Mononuclear cell (primary cell): Measurements from ENCODE around the gene VEPH1. TPM values are rescaled to one million over a fixed set of nuclear protein-coding genes. Genes with fewer than 3 reads are reported as not detected.

ENCODE experiments used
- H3K27me3 ChIP-seq: 2 replicates; pipeline ENCODE4 v1.6.0; 2011; ENCODE audit warnings: low read length, control low read depth; ENCODE audit not compliant: insufficient read depth
- H3K4me1 ChIP-seq: 2 replicates; pipeline ENCODE4 v1.5.1; 2011; ENCODE audit warnings: mild to moderate bottlenecking, low read length, control low read depth; ENCODE audit not compliant: insufficient read depth
- H3K4me3 ChIP-seq: 2 replicates; pipeline ENCODE4 v1.5.1; 2011; ENCODE audit warnings: mild to moderate bottlenecking, low read length, moderate library complexity
- H3K9me3 ChIP-seq: 2 replicates; pipeline ENCODE4 v1.5.1; 2011; ENCODE audit warnings: low read depth, mild to moderate bottlenecking, control low read depth, low read length
- total RNA-seq: library from RNA; depleted of rRNA; stranded (reverse); fragments of >200 nt; gene quantifications from one replicate; pipeline ENCODE4 v1.2.3, GENCODE V29; 2012

The VEPH1 gene
- total RNA-seq, 1 donor, result 8.8 TPM

DNA sequence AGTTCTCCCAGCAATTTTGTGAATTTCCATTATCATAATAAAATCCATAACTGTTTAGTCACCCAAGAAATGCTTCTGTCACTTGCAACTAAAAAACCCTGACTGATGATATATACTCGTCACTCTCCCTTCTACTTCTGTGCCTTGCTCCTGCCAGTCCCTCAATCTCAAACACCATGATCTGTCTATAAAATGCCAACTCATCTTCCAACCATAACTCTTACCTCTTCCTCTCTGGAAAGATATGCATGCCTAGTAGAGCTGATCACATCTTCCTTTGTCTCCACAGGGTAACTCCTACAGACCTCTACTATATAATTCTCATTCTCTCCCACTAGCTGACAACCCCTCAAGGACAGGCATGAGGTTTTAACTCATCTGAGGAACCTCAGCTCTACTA, 5.2 kb upstream of the VEPH1 start:
- H3K27me3 ChIP-seq, result no peaks in the 10 kb centered on the region
- no peaks in the 10 kb centered on the region for H3K9me3 ChIP-seq
- H3K4me3 ChIP-seq, result no peak overlapping the region
- H3K4me1 ChIP-seq, result no peaks in the 10 kb centered on the region

DNA sequence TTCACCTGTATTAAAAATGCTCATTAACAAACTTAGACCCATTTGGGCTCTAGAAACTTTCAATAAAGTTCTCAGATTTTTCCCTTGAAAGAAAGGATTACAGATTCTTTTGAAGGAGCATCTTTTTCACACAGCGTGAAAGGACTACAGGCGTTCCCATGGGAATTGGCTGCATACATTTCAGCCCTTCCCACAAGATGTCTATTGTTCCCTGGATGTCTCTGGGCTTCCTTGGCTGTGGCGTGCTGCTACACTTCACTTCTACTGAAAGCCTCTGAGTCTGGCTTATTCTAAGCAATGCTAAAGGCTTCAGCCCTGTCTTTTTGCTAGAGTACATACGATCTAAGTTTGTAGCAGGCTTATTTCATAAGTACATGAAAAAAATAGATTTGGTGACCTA, 1.4 kb downstream of the VEPH1 start:
- Histone ChIP-seq H3K4me3 (no peak overlapping the region), H3K9me3 (no peaks in the 10 kb centered on the region), H3K4me1 (peaks cover 11% of the 10 kb centered on the region), H3K27me3 (peaks cover 18% of the 10 kb centered on the region)

DNA sequence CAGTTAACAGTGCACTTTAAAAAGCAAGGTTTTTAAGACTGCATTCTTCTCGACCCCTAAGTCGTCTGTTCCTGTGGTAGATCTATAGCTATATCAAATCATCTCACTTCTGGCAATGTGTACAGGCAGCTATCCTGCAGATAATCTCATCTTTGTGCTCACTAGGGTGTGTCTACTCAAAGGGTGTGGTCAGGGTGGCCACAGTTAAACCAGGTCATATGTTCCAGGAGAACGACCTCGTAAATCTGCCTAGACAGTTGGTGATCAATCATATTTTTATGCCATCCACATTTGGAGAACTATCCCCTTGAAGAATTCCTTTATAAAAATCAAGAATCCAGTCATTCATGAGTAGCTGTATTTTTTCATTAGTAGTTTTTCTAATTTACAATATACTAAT, 3.0 kb downstream of the VEPH1 start:
- Histone ChIP-seq H3K27me3 (peaks cover 18% of the 10 kb centered on the region), H3K4me1 (peaks cover 11% of the 10 kb centered on the region)

GRCh38 chr3:157499342-157499963, 3.8 kb downstream of the VEPH1 start:
- Histone ChIP-seq H3K4me3 (no peak overlapping the region), H3K4me1 (peaks cover 11% of the 10 kb centered on the region), H3K9me3 (no peaks in the 10 kb centered on the region), H3K27me3 (peaks cover 18% of the 10 kb centered on the region)

More for the DNA sequence above, 3.0 kb downstream of the VEPH1 start:
- H3K9me3 ChIP-seq, result no peaks in the 10 kb centered on the region
- H3K4me3 ChIP-seq, result no peak overlapping the region

DNA sequence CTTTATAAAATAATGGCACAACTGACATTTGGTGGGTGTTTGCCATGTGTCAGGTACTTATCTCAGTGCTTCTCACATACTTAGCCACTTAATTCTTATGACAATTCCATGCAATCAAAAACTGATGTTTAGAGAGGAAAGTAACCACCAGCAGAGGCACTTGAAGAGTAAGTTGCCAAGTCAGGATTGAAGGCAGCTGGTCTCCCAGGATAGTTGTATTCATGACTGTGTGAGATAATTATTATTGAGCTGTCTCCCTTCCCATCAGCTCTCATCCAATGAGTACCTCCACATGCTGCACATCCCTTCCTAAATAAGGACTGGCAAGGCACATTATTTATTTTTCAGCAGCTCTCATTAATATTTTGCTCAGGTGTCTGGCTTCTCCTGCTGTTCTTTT, 4.8 kb downstream of the VEPH1 start:
- Histone ChIP-seq H3K4me3 (no peak overlapping the region), H3K9me3 (no peaks in the 10 kb centered on the region), H3K4me1 (peaks cover 11% of the 10 kb centered on the region), H3K27me3 (peaks cover 18% of the 10 kb centered on the region)

- H3K27me3 ChIP-seq, result peaks cover 16% of the 10 kb centered on the region
- no peak overlapping the region for H3K4me3 ChIP-seq
- H3K9me3 ChIP-seq, result no peaks in the 10 kb centered on the region
- peaks cover 11% of the 10 kb centered on the region for H3K4me1 ChIP-seq
These were observed 7.4 kb downstream of the VEPH1 start for GRCh38 chr3:157495846-157496245.

GRCh38 chr3:157494581-157495281, 8.5 kb downstream of the VEPH1 start:
- H3K9me3 ChIP-seq, result no peaks in the 10 kb centered on the region
- H3K4me3 ChIP-seq, result no peak overlapping the region
- H3K4me1 ChIP-seq, result peaks cover 8% of the 10 kb centered on the region
- H3K27me3 ChIP-seq, result peaks cover 9% of the 10 kb centered on the region

DNA sequence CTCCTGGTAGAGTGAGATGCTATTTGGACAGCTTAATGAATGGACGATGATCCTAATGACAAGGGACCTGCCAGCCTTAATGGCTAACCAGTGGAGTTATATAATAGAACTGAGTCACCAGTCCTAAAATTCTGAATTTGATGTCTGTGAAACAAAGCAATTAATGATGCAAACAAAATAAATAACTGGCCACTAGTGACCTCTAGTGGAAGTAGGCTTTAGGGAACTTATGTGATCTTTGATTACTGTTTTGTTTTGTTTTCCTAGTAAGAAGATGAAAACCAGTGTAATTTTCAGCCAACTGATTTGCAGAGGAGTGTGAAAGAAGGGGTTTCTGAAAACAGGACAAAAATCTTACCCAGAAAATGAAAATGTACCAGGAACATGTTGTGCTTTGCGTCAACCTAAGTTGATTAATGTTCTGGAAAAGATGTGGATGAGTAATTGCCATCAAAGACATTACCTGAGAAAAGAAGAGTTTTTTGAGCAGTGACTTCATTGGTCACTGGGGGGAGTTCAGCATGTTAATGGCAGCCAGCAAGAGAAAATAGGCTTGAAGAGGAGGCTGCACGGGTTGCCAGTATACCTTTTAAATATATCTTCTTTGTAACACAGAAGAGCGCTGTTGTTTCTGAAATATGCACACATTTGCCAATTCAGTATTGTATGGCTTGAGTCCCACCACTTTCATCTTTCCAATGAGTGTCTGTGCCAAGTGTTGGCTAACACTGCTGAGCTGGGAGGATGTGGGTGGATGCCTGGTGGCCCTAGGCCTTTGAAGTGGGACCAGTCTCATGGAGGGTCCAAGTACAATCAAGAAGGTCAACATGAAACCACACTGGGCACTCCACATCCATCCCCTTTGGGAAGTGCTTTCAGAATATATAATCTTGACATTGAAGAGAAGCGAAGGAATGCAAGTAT, 9.3 kb downstream of the VEPH1 start:
- Histone ChIP-seq H3K4me1 (no peaks in the 10 kb centered on the region), H3K9me3 (no peaks in the 10 kb centered on the region), H3K4me3 (no peak overlapping the region), H3K27me3 (peaks cover 3% of the 10 kb centered on the region)

- H3K27me3 ChIP-seq, result no peaks in the 10 kb centered on the region
- no peaks in the 10 kb centered on the region for H3K9me3 ChIP-seq
- no peak overlapping the region for H3K4me3 ChIP-seq
- H3K4me1 ChIP-seq, result no peaks in the 10 kb centered on the region
These were observed 12.1 kb downstream of the VEPH1 start for GRCh38 chr3:157491136-157491535.

- Histone ChIP-seq H3K9me3 (no peaks in the 10 kb centered on the region), H3K4me3 (no peak overlapping the region), H3K27me3 (peaks cover 6% of the 10 kb centered on the region), H3K4me1 (no peaks in the 10 kb centered on the region)
These were observed 15.1 kb downstream of the VEPH1 start for GRCh38 chr3:157488144-157488543.

DNA sequence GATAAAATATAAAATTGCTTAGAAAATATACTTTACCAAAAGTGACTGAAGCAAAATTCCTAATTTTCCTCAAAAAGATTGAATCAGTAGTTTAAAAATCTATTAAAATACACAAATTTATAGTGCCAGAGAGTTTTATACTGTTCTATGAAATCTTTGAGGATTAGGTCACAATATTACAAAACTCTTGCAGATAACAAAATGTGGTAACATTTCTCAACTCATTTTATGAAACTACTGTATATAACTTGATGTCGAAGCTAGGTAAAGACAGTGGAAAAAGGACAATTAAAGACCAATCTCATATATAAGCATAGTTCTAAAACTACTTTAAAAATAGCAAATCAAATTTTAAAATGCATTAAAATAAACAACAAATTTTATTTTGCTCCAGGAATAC, 15.9 kb downstream of the VEPH1 start:
- Histone ChIP-seq H3K4me1 (no peaks in the 10 kb centered on the region), H3K9me3 (no peaks in the 10 kb centered on the region), H3K27me3 (peaks cover 6% of the 10 kb centered on the region), H3K4me3 (no peak overlapping the region)

- Histone ChIP-seq H3K4me3 (no peak overlapping the region), H3K4me1 (no peaks in the 10 kb centered on the region), H3K9me3 (no peaks in the 10 kb centered on the region), H3K27me3 (peaks cover 6% of the 10 kb centered on the region)
These were observed 23.6 kb downstream of the VEPH1 start for GRCh38 chr3:157479464-157480243.

- H3K4me3 ChIP-seq, result no peak overlapping the region
- no peaks in the 10 kb centered on the region for H3K4me1 ChIP-seq
- no peaks in the 10 kb centered on the region for H3K27me3 ChIP-seq
- H3K9me3 ChIP-seq, result no peaks in the 10 kb centered on the region
These were observed 25.8 kb downstream of the VEPH1 start for GRCh38 chr3:157477441-157477840.

- Histone ChIP-seq H3K4me1 (no peaks in the 10 kb centered on the region), H3K9me3 (no peaks in the 10 kb centered on the region), H3K4me3 (no peak overlapping the region), H3K27me3 (no peaks in the 10 kb centered on the region)
These were observed 27.2 kb downstream of the VEPH1 start for GRCh38 chr3:157475921-157476414.
